ENCODE results near the gene MRPL14.
"Not testable (repeated sequence)": the region's sequence is repeated elsewhere in the genome, so short reads cannot be mapped to it uniquely, and the experiment has no call there.

The MRPL14 gene

DNA sequence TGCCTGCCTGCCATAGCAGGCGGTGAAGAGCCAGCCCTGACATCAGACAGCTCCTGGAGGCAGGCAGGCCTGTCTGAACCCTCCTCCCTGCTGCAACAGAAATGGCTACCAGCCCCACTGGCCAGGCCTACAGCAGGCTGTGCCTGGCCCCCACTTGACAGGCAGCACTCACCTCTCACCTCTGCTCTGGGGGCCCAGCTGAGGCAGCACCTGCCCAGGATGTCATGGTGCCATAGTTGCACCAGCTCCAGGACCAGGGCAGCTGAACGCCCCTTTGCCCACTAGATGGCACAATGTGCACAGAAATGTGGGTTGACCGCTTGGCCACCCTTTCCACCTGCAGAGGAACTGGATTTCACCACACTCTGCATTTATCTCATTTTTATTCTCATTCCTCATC lies 30.6 kb downstream of the MRPL14 start:
- peak; percentile 87 for DNase-seq

- DNase-seq: not testable (repeated sequence)
These were observed 32.0 kb downstream of the MRPL14 start for GRCh38 chr6:44095243-44095623.

GRCh38 chr6:44094403-44095242 lies 32.6 kb downstream of the MRPL14 start:
- no peak for DNase-seq

DNA sequence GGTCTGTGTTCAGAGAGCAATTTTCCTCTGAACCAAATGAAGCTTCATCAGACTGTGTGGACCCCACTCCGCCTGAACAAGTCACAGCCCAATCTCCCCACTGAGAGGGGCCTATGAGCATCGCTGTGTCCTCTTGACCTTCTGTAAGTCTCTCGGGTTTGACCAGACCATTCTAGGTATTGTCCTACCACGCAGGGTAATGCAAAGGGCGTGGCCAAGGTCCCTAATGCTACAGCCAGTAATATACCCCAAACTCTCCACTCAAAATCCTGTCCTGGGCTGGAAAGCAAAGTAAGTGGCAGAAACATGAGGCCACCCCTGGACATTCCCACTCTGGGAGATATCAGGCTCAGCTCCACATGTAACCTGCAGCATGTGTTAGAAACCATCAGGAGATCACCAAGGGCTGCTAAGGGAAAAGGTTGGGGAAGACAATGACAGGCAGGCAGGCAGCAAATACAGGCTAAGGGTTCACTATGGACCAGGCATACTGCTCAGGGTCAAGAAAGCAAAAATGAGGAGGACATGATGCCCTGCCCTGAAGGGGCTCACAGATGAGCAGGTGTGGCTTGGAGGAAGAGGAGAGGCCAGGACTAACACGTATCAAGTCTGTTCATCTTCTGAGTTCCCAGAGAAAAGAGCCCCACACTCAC lies 33.4 kb downstream of the MRPL14 start:
- DNase-seq: no peak

DNA sequence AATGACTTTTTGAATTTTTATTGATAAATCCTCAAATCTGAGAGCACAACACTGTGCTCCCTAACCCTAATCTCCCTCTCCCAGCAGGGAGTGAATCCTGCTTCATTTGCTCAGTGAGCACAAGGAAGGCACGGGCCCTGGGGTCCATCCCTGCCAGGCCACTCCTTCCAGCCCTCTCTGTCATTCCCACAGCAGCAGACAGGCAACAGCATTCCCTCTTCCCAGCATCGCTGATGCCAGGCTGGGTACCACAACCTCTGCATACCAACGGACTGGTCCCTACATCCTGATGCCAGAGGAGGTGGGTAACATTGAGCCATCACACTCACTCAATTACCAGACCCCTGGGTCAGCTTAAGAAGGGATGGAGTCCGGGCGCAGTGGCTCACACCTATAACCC lies 34.2 kb downstream of the MRPL14 start:
- DNase-seq: no peak

DNA sequence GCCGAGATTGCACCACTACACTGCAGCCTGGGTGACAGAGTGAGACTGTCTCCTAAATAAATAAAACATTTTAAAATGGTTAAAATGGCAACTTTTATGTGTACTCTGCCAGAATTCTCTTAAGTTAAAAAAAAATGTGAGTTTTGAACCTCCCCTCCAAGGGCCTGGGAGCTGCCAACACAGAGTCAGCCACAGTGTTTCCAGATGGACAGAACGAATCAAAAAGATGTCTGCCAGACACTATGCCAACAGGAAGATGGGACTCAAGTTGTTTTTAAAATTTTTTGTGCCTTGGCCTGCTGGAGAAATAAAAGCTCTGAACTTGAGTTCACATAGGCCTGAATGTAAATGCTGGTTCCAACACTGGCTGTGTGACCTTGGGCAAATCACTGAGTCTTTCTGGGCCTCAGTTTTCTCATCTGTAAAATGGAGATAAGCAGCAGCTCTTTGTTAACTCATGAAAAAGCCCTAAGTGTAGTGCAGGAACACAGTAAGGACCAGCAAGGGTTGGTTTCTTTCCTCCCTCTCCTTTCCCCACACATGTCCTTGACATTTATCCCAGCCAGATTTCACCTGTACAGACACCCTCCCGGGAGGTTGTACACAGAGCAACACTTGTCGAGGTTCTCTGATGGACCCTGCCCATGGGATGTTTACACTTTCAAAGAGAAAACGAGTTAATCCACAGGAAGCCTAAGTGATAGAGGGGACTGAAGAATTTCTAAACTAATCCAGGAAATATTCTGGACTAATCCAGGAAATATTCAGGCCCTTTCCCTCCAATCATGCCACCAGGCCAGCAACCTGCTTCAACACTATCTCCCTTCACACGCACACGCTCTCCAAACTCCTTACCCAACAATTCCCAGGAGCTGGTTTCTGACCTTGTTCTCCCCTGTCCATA lies 35.0 kb downstream of the MRPL14 start:
- no peak for DNase-seq

GRCh38 chr6:44091356-44091755 lies 35.9 kb downstream of the MRPL14 start:
- DNase-seq: not testable (repeated sequence)

DNA sequence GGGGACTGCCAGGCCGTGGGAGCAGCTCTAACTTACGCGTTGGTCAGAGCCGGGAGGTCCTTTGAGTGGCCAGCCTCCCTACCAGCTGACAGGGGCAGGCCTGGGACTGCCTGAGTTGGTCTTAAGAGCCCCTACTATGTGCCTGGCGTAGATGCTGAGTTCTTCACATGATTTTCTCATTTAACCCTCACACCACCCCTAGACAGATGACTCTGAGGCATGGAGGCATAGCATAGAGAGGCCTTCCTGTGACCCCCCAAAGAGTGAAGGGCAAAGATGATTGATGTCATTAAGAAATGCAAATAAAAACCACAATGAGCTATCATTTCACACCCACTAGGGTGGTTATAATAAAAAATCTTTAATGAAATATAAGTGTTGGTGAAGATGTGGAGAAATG lies 36.8 kb downstream of the MRPL14 start:
- no peak for DNase-seq

DNA sequence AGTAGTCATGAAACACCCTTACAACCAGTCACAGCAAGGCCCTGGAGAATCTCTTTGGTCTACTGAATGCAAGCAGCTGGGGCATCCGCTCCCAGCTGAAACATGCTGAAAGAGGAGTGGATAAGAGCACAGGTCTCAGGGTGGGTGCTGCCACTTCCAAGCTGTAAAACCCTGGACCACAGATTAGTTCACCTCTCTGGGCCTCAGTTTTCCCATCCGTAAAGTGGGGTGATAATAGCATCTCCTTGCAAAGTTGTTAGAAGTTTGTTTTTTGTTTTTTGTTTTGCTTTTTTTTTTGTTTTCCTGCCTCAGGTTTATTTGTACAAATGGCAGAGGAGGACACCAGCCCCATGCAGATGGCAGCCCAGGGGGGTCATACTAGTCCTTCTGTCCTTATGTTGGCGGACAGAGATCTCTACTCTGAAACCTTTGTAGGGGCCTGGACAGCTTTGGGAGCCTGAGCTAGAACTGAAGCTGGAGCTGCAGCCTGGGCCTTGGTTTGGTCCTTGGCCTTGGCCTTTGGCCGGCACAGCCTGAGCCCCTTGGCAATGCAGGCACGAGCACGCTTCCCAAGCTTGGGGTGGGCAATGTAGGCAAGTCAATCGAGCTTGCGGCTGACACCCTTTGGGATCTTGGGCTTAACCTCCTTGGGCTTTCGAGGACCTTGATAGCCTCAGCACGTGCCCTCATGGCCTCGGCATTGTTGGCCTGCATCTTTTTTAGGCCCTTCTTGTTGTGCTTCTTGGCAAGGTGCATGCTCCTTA lies 38.2 kb downstream of the MRPL14 start:
- no peak for DNase-seq

GRCh38 chr6:44087623-44088022 lies 39.6 kb downstream of the MRPL14 start:
- no peak for DNase-seq

GRCh38 chr6:44086931-44087574 lies 40.2 kb downstream of the MRPL14 start:
- DNase-seq: no peak

- no peak for DNase-seq
These were observed 42.0 kb downstream of the MRPL14 start for GRCh38 chr6:44085219-44085618.

GRCh38 chr6:44084231-44085014 lies 42.8 kb downstream of the MRPL14 start:
- no peak for DNase-seq

- no peak for DNase-seq
These were observed 44.4 kb downstream of the MRPL14 start for GRCh38 chr6:44082872-44083321.

- no peak for DNase-seq
These were observed 45.5 kb downstream of the MRPL14 start for GRCh38 chr6:44081753-44082152.

DNA sequence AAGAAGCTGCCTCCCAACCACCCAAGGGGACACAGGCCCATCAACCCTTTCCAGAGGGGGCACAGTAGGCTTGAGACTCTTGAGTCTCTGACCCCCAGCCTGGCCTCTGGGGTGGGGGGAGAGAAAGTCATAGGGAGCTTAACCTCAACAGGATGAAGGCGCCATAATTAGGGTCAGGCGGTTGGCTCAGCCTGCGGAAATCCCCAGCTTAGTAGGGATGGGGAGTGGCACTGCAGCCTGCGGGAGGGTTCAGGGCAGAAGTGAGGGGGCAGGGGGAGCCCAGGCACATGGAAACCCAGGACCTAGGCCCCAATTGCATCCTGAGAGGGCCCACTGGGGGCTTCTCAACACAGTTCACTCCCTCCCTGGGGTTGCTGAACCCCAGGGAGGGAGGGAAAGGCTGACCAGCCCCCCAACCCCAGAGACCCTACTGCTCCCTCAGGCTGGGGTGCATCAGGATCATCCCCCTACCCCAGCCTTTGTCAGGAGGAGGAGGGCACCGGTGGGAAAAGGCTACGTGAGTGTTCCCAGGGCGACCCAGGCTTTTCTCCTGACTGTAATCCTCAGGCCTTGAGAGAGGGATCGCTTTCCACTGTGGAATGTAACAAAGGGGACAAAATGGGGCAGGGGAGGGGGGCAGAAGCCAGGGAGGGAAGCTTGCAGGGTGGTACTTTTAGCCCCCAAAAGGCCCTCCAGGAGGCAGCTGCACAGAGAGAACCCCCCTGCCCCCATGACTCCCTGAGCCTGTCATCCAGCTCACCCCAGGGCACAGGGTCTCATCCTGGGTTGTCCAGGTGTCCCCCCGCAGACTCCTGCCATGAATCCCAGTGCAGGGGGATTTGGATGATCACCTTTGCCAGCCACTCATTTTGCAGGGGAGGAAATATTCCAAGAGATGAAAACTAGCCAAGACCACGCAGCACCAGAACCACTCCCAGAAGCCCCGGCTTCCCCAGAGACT lies 46.4 kb downstream of the MRPL14 start:
- no peak for DNase-seq

- no peak for DNase-seq
These were observed 47.6 kb downstream of the MRPL14 start for GRCh38 chr6:44079672-44080071.

DNA sequence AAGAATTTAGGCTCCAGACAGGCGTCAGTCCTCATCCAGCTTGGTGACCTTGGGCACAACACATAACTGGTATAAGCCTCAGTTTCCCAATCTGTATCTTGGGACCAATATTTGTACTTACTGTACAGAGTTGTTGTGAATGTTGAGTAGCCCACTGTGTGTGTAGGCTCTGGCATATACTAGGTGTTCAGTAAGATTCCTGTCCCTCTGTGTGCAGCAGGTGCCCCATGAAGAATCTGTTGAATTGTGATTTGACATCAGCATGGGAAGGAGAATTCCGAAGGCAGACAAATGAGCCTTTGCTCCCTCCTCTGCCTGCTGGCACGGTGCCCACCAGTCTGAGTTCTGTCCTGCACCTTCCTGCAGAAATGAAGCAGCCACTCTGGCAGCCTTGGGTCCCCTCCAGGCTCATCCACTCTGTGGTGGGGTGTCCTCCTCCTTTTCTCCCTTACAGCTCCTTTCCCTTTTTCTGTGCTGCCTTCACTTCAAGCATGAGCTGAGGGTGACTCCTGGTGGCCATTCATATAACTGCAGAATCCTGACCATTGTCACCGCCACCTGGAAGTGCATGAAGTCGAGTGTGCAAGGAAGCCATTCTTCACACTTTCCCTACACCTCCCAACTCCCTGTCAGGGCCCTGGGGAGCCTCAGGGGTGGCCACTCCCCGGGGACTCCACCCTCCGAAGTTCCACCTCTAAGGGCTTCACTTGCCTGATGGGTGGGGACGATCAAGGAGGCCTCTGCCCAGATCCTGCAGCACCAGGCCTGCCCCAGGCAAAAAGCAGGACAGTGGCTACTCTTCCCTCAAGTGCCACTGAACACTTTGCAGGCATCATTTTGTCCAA lies 48.2 kb downstream of the MRPL14 start:
- DNase-seq: peak; percentile 86
